ENCODE data around the gene SCAF4.

The SCAF4 gene

DNA sequence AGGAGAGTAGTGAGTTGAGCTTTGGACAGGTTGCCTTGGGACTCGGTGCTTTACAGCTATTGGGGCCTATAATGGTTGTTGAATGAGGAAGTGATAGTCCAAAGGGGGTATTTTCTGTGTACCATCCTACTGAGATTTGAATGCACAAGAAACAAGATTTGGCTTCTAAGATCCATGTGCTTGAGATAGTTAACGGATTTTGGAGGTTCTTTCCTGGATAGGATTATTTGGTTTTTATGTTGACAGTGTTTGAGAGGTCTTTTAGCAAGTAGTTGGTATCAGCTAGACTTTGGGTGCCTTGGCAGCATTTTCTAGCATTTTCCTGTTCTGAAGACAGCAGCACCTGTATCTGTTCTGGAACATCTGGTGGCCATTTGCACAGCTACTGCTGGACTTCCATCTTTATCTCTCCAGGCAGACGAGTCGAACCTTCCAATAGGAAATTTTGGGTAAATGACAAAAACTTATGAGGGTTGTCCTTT, 3.6 kb upstream of the SCAF4 start:
- DNase-seq: no peak

DNA sequence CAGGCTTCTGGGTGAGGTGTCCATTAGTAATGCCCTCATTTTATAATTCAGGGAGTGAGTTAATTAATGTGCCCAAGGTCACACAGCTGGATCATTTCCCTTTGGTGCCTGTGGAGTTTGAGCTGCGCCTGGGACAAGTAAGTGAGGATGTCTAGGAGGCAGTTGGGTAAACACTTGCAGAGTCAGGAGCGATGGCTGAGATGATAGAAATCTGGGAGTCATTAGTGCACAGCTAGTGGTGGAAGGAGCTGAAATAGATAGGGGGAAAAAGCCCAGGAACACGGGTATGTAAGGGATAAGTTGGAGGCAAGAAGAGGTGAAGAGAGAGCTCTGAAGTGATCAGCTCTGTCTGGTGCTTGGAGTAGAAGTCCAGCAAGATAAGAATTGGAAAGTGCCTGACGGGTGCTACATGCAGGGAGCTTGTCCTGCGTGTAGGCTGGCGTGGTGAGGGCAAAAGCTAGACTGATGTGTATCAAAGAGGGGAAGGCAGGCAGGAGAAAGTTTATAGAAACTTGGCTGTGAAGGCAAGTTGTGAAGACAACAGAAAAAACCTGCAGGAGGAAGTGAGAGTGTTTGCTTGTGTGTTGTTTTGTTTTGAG, 1.7 kb upstream of the SCAF4 start:
- DNase-seq: no peak

DNA sequence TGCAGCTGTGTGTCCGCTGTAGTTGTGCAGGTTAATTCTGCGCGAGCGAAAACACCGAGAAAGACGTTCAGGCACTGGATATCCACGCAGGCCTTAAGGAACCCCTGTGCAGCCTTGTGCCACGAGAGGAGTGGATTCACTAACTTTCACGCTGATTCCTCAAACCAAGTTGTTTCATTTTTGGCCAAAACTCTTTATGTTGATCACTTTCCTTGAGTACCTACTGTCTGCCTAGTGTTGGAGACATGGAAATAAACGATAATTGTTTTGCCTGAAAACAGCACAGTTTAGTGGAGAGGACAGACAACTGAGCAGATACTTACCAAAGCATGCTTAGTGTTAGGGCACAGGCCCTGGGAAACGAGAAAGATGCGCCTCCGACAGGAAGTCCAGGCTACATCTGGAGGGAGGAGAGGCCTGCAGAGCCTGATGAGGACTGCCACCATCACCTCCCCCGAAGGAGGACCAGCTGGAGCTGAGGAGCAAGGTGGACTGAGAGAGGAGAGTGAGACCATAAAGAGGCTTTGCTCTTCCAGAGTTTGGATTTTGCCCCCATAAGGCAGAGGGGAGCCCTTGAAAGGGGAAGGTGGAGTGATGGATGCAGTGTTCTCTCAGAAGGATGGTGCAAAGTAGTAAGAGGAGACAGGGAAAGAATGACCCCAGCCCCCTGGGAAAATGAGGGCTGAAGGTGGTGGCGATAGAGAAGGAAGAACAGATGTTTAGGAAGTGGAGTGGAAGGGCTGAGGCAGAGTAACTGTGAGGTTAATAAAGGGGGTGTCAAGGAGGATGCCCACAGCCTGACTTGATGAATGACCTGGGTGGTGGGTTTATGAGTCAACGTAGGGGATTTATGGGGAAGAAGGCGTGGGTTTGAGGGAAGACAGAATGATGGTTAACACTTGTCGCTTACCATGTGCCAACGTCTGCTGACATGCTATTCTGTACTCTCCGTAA, 956 bp upstream of the SCAF4 start:
- no peak for DNase-seq

DNA sequence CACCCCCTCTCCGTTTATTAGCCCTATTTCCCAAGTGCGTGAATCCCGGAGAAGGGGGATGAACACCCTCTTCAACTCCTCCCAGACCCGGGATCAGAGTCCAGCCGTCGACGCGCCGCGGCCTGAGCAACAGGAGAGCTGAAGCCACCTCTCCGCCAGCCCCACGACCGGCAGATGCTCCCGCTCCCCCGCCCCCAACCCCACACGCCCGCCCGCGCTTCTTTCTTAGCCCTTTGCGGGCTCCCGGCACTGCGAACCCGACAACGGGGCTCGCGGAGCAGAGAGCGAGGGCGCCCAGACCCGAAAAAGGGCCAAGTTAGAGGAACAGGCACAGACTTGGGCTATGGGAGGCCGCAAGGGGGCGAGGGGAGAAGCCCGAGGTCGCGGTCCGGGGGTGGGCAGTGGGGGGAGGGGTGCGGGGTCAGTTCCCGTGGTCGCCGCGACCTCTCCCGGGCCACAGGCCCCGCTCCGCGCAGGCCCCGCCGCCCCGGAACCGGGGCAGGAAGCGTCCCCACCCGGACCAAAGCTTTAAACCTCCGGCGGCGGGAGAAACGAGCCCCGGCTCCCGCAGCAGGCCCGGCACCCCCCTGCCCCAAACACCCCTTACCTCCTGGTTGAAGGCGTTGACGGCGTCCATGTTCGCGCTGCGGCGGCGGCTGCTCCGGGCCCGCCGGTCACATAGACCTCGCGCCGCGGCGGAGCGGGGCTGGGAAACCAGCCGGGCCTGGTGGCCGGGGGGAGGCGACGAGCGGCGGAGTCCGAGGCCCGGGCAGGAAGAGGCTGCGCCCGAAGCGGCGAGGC, 662 bp downstream of the SCAF4 start:
- peak; percentile 77 for DNase-seq

DNA sequence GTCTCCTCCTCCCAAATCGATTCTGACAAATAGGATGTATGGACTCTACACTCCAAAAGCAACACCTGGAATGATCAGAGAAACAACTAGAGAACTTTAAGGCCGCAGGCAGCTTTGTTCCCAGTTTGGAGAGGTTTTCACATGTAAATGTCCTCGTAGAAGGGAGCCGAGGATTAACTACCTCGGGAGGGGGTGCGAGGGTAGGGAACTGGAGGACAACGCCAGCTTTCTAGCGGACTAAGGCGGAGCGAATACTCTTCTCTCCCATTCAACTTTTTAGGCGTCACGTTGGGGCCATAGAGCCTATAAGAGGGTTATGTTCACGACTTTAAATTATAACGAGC, 1.2 kb downstream of the SCAF4 start:
- DNase-seq: no peak

DNA sequence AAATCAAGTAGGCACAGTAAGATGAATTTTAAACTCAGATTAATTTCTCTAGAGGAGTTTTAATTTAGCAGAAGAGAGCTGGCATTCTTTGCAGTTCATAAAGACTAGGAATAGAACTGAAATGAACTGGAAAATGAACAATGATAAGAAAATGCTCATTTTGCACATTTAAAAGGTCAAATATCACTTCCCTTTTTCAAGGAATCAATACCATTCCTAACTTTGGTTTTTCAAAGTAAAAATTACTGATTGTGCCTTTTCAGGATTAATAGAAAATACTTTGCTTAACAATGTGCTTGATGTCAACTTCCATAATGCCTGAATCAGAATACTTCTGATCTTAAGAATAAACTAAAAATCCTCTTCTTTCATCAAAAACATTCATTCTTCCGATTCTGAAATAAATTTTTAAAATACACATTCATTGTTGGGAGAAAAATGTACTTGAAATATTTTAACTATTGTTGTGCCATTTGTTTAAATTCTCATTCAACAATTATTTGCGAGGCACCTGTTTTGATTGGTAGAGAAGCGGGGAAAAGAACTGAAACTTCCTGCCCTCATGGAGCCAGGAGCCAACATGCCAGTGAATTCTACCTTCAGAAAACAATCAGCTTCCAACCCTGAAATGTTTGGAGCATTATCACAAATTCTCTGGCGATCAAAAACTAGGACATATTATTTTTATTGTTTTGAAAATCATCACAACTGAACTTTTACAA, 2.1 kb downstream of the SCAF4 start:
- no peak for DNase-seq

DNA sequence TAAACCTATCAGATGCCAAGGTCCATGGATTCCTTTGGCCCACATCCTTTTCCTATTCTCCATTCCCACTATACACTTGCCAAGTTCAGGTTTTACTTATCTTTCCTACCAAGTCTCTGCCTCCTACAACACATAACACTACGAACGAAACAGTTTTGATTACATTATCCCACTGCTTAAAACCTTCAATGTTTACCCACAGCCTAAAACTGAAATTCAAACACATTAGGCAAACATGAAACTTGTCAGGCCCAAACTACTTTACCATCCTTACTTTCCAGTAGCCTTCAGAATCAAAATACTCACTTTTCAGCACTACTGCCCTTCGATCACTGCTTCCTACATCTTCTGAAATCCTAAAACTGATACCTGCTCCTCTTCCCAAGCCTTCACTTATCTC, 3.0 kb downstream of the SCAF4 start:
- no peak for DNase-seq

DNA sequence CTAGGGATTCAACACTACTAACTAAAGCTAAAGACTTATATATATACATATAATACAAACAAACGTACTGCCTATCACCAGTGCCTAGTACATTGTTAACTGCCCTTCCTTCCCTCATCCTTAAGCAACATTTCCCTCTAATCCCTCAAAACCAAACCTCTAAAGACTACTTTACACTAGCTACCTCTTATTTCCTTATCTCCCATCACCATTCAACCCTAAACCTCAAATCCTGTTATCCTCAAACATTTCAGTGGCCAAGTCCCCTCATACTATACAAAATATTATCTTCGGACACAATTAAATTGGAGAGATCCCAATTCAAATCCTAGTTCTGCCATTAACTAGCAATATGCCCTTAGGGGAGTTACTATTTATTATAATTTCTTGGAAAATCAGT, 3.7 kb downstream of the SCAF4 start:
- DNase-seq: no peak

DNA sequence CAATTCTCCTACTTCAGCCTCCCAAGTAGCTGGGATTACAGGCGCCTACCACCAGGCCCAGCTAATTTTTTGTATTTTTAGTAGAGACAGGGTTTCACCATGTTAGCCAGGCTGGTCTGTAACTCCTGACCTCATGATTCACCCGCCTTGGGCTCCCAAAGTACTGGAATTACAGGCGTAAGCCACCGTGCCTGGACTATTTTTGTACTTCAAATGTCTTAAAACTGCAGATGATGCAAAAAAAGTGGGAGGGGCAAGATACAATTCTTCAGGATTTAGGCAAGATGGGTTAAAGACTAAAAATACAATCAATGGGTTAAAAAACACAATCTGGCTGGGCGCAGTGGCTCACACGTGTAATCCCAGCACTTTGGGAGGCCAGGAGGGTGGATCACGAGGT, 4.7 kb downstream of the SCAF4 start:
- DNase-seq: no peak

DNA sequence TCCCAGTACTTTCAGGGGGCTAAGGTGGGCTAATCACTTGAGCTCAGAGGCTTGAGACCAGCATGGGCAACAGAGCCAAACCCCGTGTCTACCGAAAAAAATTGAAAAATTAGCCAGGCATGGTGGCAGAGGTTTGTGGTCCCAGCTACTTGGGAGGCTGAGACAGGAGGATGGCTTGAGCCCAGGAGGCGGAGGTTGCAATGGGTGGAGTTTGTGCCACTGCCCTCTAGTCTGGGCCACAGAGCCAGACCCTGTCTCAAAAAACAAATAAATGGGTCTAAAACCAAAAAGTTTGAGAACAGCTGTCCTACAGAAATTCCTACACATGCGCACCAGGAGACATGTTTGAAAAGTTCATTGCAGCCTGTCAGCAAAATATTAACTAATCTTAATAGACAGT, 5.5 kb downstream of the SCAF4 start:
- DNase-seq: no peak

DNA sequence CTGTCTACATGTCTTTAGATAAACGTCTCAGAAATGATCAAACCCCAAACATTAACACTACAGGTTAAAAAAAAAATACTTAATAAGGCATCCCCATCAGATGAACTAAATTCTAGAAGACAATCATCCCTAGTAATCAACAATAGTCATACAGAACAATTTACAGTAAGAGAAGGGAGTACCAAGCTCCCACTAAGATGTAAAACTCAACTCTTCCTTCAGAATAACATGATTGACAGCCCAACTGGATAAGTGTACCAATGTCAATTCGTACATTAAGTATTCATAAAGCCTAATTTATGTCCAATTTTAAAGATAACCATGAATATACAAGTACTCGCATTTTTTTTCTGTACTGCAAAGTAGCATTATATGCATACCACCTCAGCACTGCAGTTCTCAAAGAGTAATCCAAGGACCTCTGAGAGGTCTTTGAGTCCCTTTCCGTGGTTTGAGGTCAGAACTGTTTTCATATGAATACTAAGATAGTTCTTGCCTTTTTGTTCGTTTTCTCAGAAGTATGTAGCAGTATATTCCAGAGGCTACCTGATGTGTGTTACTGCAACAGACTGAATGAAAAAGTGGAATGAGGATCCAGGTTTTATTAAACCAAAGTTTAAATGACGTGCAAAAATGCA, 6.6 kb downstream of the SCAF4 start:
- DNase-seq: no peak

DNA sequence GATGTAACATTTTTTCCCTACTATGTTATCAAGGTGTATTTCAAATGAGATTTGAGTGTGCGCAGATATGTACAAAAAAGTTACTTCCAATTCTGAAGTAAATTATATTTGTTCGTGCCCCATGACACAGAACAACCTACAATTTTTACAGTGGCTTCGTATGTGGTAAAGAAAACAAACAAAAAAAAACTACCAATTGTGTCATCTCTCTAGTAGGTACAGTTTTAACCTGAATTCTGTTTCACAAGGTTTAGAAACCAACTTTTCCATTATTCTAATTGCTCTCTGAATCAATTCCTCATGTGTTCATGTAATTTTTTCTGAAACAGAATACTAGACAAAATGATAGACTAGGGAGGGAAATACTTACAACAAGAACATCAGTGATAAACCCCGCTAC, 7.4 kb downstream of the SCAF4 start:
- no peak for DNase-seq

DNA sequence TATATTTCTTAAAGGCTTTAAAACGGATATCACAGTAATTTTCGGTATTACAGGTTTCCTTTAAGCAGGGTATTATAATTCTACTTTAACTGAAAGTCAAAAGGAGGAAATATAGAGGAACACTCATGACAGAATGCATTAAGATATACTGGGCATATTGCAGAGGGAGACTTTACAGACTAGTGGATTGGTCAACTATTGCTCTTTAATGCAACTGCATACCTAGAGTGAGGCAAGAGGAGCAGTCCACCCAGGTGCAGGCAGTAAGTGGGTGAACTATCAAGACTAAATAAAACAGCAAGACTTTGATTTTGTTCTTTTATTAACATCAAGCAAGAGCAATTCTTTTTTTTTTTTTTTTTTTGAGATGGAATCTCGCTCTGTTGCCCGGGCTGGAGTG, 10.5 kb downstream of the SCAF4 start:
- no peak for DNase-seq

DNA sequence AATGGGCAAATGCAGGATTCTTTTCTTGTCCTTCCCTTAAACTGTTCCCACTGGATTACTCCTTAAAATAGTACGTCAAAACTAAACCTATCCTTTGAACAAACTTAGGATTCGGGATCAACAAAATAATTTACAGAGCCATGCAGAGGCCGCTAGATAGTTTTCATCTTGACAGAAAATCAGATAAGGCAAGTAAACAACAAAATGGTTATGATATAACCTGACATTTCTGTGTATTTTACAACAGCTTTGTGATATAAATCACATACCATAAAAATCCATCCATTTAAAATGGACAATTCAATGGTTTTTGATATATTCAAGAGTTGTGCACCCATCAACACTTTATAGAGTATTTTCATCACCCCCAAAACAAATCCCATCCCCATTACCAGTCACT, 11.2 kb downstream of the SCAF4 start:
- no peak for DNase-seq

DNA sequence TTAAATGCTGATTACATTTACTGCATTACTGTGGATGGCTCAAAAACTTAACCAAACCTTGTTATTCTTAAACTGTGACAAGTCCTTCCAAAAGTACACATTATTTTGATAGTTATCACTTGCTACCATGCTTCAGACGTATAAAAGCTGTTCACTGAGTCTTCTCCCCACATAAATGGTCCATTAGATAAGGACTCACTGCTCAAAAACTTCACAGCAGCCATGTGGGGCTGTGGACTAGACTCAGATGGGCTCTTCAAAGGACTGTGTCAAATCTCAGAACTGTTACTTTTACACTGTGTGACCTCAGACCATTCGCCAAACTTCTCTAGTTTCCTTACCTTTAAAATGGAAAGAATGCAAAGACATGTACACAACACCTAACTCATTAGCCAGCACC, 11.6 kb downstream of the SCAF4 start:
- no peak for DNase-seq

DNA sequence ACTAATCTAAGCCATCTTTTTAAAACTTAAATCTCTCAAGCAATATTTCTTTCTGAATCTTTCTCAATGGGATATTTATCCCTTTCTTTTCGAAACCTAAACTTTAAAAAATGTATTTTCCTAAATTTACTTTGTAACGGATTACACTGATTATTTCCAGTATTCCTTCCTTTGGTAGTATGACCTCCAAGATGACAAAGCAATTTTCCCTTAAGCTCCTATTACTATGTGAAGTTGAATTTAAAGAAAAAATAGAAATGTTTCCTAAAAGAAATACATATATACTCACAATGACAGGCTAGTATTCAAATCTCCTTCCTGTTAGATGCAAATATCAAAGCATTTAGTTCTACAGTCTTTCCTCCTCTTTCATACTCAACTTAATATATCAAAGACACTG, 15.8 kb downstream of the SCAF4 start:
- no peak for DNase-seq

DNA sequence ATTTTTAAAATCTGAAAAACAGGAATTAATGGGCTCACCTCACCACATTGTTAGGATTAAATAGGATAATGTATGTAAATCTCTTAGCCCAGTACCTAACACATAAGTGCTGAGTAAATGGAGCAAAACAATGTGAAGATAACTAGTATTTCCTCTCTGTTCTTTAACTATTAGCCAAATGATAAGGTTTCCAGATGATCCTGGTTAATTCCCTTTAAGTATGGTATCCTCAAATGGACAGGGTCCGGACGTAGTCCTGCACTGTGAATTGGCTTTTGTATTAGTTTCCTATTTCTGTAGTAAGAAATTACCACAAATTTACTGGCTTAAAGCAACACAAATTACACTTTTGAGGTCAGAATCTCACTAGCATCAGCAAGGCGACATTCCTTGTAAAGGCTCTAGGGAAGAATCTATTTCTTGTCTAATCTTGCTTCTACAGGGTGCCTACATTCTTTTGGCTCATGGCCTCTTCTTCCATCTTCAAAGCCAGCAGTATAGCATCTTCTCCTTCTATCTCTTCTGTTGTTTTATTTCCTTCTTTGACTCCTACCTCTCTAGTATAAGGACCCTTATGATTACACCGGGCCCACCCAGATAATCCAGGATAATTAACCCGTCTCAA, 17.1 kb downstream of the SCAF4 start:
- no peak for DNase-seq

DNA sequence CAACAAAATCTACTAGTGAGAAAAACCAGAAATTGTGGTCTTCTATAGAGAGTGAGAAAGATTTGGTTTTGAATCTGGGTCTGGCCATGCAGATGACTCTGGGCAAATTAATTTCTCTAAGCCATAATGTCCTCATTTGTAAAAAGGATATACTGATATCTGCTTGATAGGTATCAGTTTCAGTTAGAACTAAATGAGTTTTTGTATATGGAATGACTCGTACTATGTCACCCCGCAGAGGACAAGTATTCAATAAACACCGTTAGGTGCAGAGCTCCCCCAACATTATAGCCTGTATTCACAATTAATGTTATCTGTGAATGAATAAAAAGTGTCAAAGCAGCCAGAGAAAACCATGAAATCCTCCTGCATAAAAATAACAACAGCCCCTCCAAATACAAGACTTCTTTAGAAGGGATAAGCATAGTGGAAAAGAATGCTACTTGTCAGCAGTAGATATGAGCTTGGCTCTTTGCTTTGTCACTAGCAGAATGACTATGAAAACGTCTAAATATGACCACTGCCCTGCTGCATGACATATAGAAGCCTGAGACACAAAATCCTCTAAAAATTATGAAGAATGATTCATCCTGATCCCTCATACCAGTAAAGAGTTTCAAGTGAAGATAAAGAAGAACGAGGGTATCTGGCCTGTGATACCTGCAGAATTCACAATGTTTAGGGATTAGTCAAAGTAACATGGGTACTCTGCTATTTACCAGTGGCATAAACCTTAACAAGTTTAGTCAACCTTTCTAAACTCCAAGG, 17.8 kb downstream of the SCAF4 start:
- no peak for DNase-seq

DNA sequence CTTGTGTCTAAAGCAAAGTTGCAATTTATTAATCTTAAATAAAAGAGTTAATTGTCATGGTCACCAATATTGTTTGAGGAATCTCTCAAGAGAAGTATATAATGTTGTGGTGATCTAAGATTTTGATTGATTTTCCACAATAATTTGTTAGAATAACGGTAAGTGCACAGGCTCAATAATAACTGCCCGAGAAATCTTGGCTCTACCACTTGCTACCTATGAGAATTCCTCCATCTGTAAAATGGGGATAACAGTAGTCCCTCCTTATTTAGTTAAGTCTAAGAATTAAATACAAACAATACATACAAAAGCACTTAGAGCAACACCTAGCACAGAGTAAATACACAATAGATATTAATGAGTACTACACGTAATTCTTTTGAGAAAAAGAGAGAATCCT, 18.8 kb downstream of the SCAF4 start:
- no peak for DNase-seq

DNA sequence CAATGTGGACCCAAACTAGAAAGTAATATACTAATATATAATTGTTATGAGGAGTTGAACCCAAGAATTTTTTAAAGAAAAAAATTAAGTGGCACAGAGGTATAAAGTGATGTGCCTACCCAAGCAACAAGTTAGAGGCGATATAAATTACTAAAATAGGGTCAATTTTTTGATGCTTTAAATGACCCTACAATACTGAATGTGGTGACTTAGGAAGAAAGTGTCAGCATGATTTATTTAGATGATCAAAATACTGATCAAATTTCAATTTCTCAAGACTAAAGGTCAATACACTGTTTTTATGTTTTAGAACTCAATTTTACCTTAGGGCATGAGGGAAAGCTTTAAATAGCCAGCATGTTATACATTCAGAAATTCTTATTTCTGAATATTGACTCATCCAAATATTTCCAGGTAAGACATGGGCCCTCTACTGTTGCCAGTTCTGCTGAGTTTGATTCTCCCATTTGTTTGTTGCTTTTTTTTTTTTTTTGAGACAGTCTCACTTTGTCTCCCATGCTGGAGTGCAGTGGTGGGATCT, 20.1 kb downstream of the SCAF4 start:
- DNase-seq: no peak

DNA sequence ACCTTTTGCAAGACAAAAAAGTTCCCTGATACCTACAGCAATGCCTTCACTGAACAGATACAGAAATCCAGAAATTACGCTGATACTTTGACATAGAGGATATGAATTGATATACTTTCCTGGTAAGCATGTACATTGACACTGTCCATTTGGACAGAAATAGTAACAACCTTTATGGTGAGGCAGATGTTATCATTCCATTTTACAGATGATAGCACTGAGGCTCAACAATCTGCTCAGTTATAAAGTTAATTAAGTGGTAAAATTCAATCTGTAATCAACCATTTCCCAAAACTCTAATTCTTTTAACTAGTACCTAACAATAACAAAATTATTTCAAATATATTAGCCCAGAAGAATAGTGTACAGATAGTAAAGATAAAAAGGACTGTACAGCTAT, 20.6 kb downstream of the SCAF4 start:
- no peak for DNase-seq

Data from femur (tissue), 1 donor.